ENCODE measurements around the gene HERC4.

Gene HERC4

DNA sequence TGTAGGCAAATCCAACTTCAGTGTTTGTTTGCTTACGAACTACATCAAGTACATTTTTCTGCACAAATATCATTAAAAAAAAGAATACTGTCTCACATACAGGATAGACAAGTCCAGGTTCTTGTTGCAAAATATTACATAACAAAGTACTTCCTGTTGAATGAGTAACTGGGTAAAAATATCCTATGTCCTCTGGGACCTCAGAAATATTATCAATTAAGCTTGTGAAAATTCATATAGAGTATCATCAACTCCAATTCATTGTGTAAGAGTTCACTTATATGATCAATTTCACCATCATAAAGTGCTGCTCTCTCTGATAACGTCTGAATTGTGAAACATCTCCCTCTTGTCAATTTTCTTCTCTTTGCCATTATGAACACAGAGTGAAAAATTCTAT is 22.6 kb downstream of the HERC4 start:
- ChIA-PET POLR2A (no interaction called here), CTCF (no interaction called here)
- no peak for DNase-seq (ENCODE audit: extremely low spot score)
- TF ChIP-seq LEF1 (IDR thresholded peaks at IDR 0.05; ENCODE audit: borderline replicate concordance) = no peak
- no peak for TF ChIP-seq SUZ12 (IDR thresholded peaks at IDR 0.05)
- no peak for TF ChIP-seq FOXK2 (IDR thresholded peaks at IDR 0.05)
- TF ChIP-seq BHLHE40 (IDR thresholded peaks at IDR 0.05; ENCODE audit: borderline replicate concordance) = no peak
- TF ChIP-seq FOXM1 (IDR thresholded peaks at IDR 0.05; ENCODE audit: borderline replicate concordance) = no peak
- TF ChIP-seq ZNF384 (IDR thresholded peaks at IDR 0.05) = no peak
- no peak for TF ChIP-seq ARNT (IDR thresholded peaks at IDR 0.05)
- no peak for TF ChIP-seq TARDBP (IDR thresholded peaks at IDR 0.05)
- TF ChIP-seq NFRKB (IDR thresholded peaks at IDR 0.05) = no peak
- TF ChIP-seq FOXA1 (IDR thresholded peaks at IDR 0.05) = no peak

DNA sequence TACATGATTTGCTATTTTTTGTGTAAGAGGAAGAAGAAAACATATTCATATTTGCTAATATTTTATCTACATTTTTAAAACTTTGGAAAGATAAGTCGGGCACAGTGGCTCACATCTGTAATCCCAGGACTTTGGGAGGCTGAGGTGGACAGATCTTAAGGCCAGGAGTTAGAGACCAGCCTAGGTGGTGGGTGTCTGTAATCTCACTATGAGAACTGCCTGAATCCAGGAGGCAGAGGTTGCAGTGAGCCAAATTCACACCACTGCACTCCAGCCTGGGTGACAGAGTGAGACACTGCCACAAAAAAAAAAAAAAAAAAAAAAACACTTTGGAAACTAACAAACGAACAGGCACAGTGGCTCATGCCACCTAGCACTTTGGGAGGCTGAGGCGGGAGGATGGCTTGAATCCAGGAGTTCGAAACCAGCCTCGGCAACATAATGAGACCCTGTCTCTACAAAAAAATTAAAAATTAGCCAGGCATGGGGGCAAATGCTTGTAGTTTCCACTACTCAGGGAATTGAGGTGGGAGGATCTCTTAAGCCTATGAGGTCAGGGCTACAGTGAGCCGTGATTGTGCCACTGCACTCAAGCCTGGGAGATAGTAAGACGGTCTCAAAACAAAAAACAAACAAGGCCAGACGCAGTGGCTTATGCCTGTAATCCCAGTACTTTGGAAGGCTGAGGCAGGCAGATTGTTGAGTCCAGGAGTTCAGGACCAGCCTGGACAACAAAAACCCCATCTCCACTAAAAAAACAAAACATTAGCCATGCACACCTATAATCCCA is 25.6 kb downstream of the HERC4 start:
- POLR2A ChIA-PET = no interaction called here
- TF ChIP-seq NFRKB (IDR thresholded peaks at IDR 0.05) = no peak
- DNase-seq (ENCODE audit: extremely low spot score) = no peak
- CTCF ChIA-PET = interaction anchor here (0.6 kb wide), 1 partner anchor 18 kb away, joined by 3 read pairs; no protein-coding TSS in a partner anchor

DNA sequence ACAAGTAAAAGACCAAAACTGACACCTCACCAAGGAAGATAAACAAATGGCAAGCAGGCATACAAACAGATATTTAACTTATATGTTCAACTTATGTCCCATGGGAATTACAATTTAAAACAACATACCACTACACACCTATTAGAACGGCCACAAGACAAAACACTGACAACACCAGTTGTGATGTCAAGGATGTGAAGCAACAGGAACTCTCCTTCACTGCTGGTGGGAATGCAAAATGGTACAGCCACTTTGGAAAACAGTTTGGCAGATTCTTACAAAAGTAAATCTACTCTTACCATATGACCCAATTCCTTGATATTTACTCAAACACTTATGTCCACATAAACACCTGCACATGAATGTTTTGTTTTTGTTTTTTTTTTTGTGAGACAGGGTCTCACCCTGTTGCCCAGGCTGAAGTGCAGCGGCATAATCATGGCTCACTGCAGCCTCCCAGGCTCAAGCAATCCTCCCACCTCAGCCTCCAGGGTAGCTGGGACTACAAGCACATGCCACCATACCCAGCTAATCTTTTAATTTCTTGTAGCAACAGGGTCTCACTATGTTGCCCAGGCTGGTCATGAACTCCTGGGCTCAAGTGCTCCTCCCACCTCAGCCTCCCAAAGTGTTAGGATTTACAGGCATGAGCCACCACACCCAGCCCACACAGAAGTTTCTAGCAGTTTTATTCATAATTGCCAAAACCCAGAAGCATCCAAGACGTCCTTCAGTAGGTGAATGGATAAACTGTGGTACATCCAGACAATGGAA is 27.3 kb downstream of the HERC4 start:
- ChIA-PET CTCF (no interaction called here), POLR2A (no interaction called here)
- TF ChIP-seq FOXM1 (IDR thresholded peaks at IDR 0.05; ENCODE audit: borderline replicate concordance) (no peak), SUZ12 (IDR thresholded peaks at IDR 0.05) (no peak), ELF4 (IDR thresholded peaks at IDR 0.05) (no peak), ARNT (IDR thresholded peaks at IDR 0.05) (no peak), L3MBTL2 (conservative IDR thresholded peaks at IDR 0.05) (no peak), FOXK2 (IDR thresholded peaks at IDR 0.05) (no peak), FOXA1 (IDR thresholded peaks at IDR 0.05) (no peak), TARDBP (IDR thresholded peaks at IDR 0.05) (no peak), SP1 (IDR thresholded peaks at IDR 0.05) (no peak), BHLHE40 (IDR thresholded peaks at IDR 0.05; ENCODE audit: borderline replicate concordance) (no peak), CTBP1 (IDR thresholded peaks at IDR 0.05; ENCODE audit: borderline replicate concordance) (no peak), NFRKB (IDR thresholded peaks at IDR 0.05) (no peak)
- TF ChIP-seq, protein P1, sequence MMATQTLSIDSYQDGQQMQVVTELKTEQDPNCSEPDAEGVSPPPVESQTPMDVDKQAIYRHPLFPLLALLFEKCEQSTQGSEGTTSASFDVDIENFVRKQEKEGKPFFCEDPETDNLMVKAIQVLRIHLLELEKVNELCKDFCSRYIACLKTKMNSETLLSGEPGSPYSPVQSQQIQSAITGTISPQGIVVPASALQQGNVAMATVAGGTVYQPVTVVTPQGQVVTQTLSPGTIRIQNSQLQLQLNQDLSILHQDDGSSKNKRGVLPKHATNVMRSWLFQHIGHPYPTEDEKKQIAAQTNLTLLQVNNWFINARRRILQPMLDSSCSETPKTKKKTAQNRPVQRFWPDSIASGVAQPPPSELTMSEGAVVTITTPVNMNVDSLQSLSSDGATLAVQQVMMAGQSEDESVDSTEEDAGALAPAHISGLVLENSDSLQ (IDR thresholded peaks at IDR 0.05) = no peak
- DNase-seq (ENCODE audit: extremely low spot score) = no peak

DNA sequence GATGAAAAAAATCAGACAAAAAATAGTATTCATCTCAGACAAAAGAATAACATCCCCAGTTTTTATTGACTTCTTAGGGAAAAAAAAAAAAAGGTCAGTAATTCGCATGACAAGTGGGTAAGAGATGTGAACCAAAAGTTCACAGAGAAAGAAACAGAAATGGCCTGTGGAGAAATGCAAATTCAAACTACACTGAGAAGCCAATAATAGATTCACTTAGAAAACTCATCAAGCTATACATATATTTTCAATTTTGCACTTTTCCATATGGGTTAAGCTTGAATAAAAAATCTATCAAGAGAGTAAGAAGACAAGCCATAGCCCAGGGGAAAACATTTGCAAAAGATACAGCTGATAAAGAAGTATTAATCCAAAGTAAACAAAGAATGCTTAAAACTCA is 28.0 kb downstream of the HERC4 start:
- CTCF ChIA-PET = no interaction called here
- DNase-seq (ENCODE audit: extremely low spot score) = no peak
- TF ChIP-seq NFRKB (IDR thresholded peaks at IDR 0.05) (no peak), HDGF (IDR thresholded peaks at IDR 0.05; ENCODE audit: borderline replicate concordance) (no peak), ZNF384 (IDR thresholded peaks at IDR 0.05) (no peak), CTBP1 (IDR thresholded peaks at IDR 0.05; ENCODE audit: borderline replicate concordance) (no peak), TARDBP (IDR thresholded peaks at IDR 0.05) (no peak), FOXA1 (IDR thresholded peaks at IDR 0.05) (no peak), L3MBTL2 (conservative IDR thresholded peaks at IDR 0.05) (no peak), BHLHE40 (IDR thresholded peaks at IDR 0.05; ENCODE audit: borderline replicate concordance) (no peak), ELF4 (IDR thresholded peaks at IDR 0.05) (no peak), LEF1 (IDR thresholded peaks at IDR 0.05; ENCODE audit: borderline replicate concordance) (no peak), ARNT (IDR thresholded peaks at IDR 0.05) (no peak), SUZ12 (IDR thresholded peaks at IDR 0.05) (no peak), SP1 (IDR thresholded peaks at IDR 0.05) (no peak), FOXK2 (IDR thresholded peaks at IDR 0.05) (no peak)
- TF ChIP-seq, protein P1 (IDR thresholded peaks at IDR 0.05) = no peak
- POLR2A ChIA-PET = no interaction called here

DNA sequence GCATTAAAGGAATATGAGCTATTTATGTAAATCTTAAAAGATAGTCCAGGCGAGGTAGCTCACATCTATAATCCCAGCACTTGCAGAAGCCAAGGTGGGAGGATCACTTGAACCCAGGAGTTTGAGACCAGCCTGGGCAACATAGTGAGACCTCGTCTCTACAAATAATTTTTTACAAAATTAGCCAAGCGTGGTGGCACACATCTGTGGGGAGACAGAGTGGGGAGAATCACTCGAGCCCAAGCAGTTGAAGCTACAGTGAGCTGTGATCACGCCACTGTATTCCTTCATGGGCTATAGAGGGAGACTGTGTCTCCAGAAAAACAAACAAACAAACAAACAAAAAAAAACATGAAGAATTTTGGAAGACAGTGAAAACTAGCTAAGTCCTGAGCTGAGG is 28.4 kb downstream of the HERC4 start:
- CTCF ChIA-PET = no interaction called here
- POLR2A ChIA-PET = no interaction called here
- TF ChIP-seq, protein P1 (IDR thresholded peaks at IDR 0.05) = no peak
- no peak for TF ChIP-seq ZNF384 (IDR thresholded peaks at IDR 0.05)
- TF ChIP-seq CTBP1 (IDR thresholded peaks at IDR 0.05; ENCODE audit: borderline replicate concordance) = no peak
- TF ChIP-seq HDGF (IDR thresholded peaks at IDR 0.05; ENCODE audit: borderline replicate concordance) = no peak
- TF ChIP-seq SP1 (IDR thresholded peaks at IDR 0.05) = no peak
- TF ChIP-seq TARDBP (IDR thresholded peaks at IDR 0.05) = no peak
- TF ChIP-seq FOXA1 (IDR thresholded peaks at IDR 0.05) = no peak
- TF ChIP-seq ELF4 (IDR thresholded peaks at IDR 0.05) = no peak
- TF ChIP-seq FOXM1 (IDR thresholded peaks at IDR 0.05; ENCODE audit: borderline replicate concordance) = no peak
- no peak for TF ChIP-seq NFRKB (IDR thresholded peaks at IDR 0.05)
- no peak for TF ChIP-seq LEF1 (IDR thresholded peaks at IDR 0.05; ENCODE audit: borderline replicate concordance)
- no peak for TF ChIP-seq BHLHE40 (IDR thresholded peaks at IDR 0.05; ENCODE audit: borderline replicate concordance)

DNA sequence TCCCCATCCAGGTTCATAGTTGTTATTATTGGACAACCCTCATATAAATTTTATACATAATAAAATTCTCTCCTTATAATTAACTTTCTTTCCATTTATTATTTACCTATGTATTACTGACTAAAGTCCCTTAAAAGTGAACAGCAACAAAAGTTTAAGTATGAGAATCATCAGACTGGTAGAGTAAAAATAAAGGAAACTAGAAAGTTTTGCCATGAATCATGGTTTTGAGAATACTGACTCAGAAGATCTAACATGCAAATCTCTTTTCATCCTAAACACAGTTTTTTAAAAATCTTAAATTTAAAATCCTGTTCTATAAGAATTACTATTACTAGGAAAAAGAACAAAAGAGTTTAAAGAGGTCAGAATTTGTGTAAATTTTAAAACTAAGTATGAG is 32.1 kb downstream of the HERC4 start:
- no peak for TF ChIP-seq BHLHE40 (IDR thresholded peaks at IDR 0.05; ENCODE audit: borderline replicate concordance)
- TF ChIP-seq CTBP1 (IDR thresholded peaks at IDR 0.05; ENCODE audit: borderline replicate concordance) = no peak
- TF ChIP-seq ZNF384 (IDR thresholded peaks at IDR 0.05) = no peak
- TF ChIP-seq HDGF (IDR thresholded peaks at IDR 0.05; ENCODE audit: borderline replicate concordance) = no peak
- TF ChIP-seq FOXA1 (IDR thresholded peaks at IDR 0.05) = no peak
- no peak for TF ChIP-seq TARDBP (IDR thresholded peaks at IDR 0.05)
- no peak for TF ChIP-seq ELF4 (IDR thresholded peaks at IDR 0.05)
- no peak for TF ChIP-seq ARNT (IDR thresholded peaks at IDR 0.05)
- no peak for TF ChIP-seq NFRKB (IDR thresholded peaks at IDR 0.05)
- no peak for TF ChIP-seq L3MBTL2 (conservative IDR thresholded peaks at IDR 0.05)
- CTCF ChIA-PET = no interaction called here
- POLR2A ChIA-PET = no interaction called here
- no peak for DNase-seq (ENCODE audit: extremely low spot score)

More for the DNA sequence above, 28.4 kb downstream of the HERC4 start:
- DNase-seq (ENCODE audit: extremely low spot score) = no peak

All from HEK293T (cell line).